WTC11 (cell line): ENCODE data around the gene BCL2L11. TPM values are rescaled to one million over a fixed set of nuclear protein-coding genes. Genes with fewer than 3 reads are reported as not detected.

Source experiments
- ATAC-seq: fragments of 200-7000 bp; cut with Tn5 transposase; 2 replicates; pipeline ENCODE4 v1.10.0; 2021; ENCODE audit warnings: mild to moderate bottlenecking, moderate library complexity
- CTCF ChIA-PET: fragments of 300-600 bp; sonication (Branson Sonifier 250); formaldehyde crosslinking; loops from one replicate; lab custom pipeline; 2021; ENCODE audit warnings: antibody characterized with exemption; lab: Charles Lee
- POLR2A ChIA-PET: fragments of 350-600 bp; sonication (Branson Sonifier 250); formaldehyde crosslinking; loops from one replicate; lab custom pipeline; 2021; ENCODE audit warnings: antibody characterized with exemption; lab: Charles Lee
- DNase-seq: peaks from one replicate; pipeline ENCODE4 v3.0.0; 2021; ENCODE audit warnings: low spot score
- H3K27ac Mint-ChIP-seq: 2 replicates; pipeline ENCODE4 v1.8.0; 2021; ENCODE audit warnings: mixed read lengths
- H3K27me3 Mint-ChIP-seq: 2 replicates; pipeline ENCODE4 v1.8.0; 2021; ENCODE audit warnings: low read depth, mild to moderate bottlenecking, moderate library complexity, mixed read lengths
- H3K36me3 Mint-ChIP-seq: 2 replicates; pipeline ENCODE4 v1.8.0; 2021; ENCODE audit warnings: mixed read lengths
- H3K4me1 Mint-ChIP-seq: 2 replicates; pipeline ENCODE4 v1.8.0; 2022; ENCODE audit warnings: mixed read lengths
- H3K4me3 Mint-ChIP-seq: 2 replicates; pipeline ENCODE4 v1.8.0; 2021; ENCODE audit warnings: mild to moderate bottlenecking, moderate library complexity, mixed read lengths
- H3K9me3 Mint-ChIP-seq: 2 replicates; pipeline ENCODE4 v1.8.0; 2021; ENCODE audit warnings: mixed read lengths
- CBFB ChIP-seq: sonication (generic); formaldehyde crosslinking; IDR thresholded peaks from 2 replicates; pipeline ENCODE4 v1.8.1; 2022; ENCODE audit warnings: mild to moderate bottlenecking, low read depth, missing genetic modification reagents
- GABPB1 ChIP-seq: sonication (generic); formaldehyde crosslinking; IDR thresholded peaks from 2 replicates; pipeline ENCODE4 v1.8.1; 2023; ENCODE audit warnings: mild to moderate bottlenecking, missing genetic modification reagents
- IRF2 ChIP-seq: sonication (generic); formaldehyde crosslinking; IDR thresholded peaks from 2 replicates; pipeline ENCODE4 v1.8.0; 2022; ENCODE audit warnings: low read depth, missing genetic modification reagents, borderline replicate concordance
- JUN ChIP-seq: sonication (generic); formaldehyde crosslinking; IDR thresholded peaks from 2 replicates; pipeline ENCODE4 v1.8.0; 2023; ENCODE audit warnings: mild to moderate bottlenecking, missing genetic modification reagents
- KAT7 ChIP-seq: sonication (generic); formaldehyde crosslinking; IDR thresholded peaks from 2 replicates; pipeline ENCODE4 v1.8.1; 2023; ENCODE audit warnings: missing genetic modification reagents, mild to moderate bottlenecking, borderline replicate concordance
- MYBL2 ChIP-seq: sonication (generic); formaldehyde crosslinking; IDR thresholded peaks from 2 replicates; pipeline ENCODE4 v1.8.1; 2023; ENCODE audit warnings: mild to moderate bottlenecking, moderate library complexity, missing genetic modification reagents
- NFE2L1 ChIP-seq: sonication (generic); formaldehyde crosslinking; IDR thresholded peaks from 2 replicates; pipeline ENCODE4 v1.8.1; 2023; ENCODE audit warnings: missing genetic modification reagents
- NR3C1 ChIP-seq: sonication (generic); formaldehyde crosslinking; conservative IDR thresholded peaks from 2 replicates; pipeline ENCODE4 v1.8.1; 2023; ENCODE audit warnings: low read depth, mild to moderate bottlenecking, missing genetic modification reagents
- OVOL2 ChIP-seq: fragments of 250-450 bp; sonication (Bioruptor Pico); IDR thresholded peaks from 2 replicates; pipeline ENCODE4 v1.9.0; 2021; ENCODE audit warnings: mild to moderate bottlenecking, borderline replicate concordance
- SOX15 ChIP-seq: fragments of 250-450 bp; sonication (Bioruptor Pico); IDR thresholded peaks from 2 replicates; pipeline ENCODE4 v1.9.0; 2021; ENCODE audit warnings: mild to moderate bottlenecking
- TEAD4 ChIP-seq: sonication (generic); formaldehyde crosslinking; IDR thresholded peaks from 2 replicates; pipeline ENCODE4 v1.8.0; 2022; ENCODE audit warnings: mild to moderate bottlenecking, missing genetic modification reagents
- TP53 ChIP-seq: sonication (generic); formaldehyde crosslinking; IDR thresholded peaks from 2 replicates; pipeline ENCODE4 v1.8.1; 2023; ENCODE audit warnings: mild to moderate bottlenecking, missing genetic modification reagents
- ZNF232 ChIP-seq: sonication (generic); formaldehyde crosslinking; IDR thresholded peaks from 2 replicates; pipeline ENCODE4 v1.8.0; 2022; ENCODE audit warnings: mild to moderate bottlenecking, missing genetic modification reagents
- ZNF416 ChIP-seq: fragments of 250-450 bp; sonication (Bioruptor Pico); IDR thresholded peaks from 2 replicates; pipeline ENCODE4 v1.9.0; 2021; ENCODE audit warnings: mild to moderate bottlenecking, inconsistent platforms
- total RNA-seq: library from RNA; stranded (reverse); gene quantifications from 3 replicates; pipeline ENCODE4 v1.2.3, GENCODE V29; 2021
- TF ChIP-seq, protein P1 (sequence below): sonication (generic); formaldehyde crosslinking; IDR thresholded peaks from 2 replicates; pipeline ENCODE4 v1.8.0; 2023; ENCODE audit warnings: missing genetic modification reagents, mild to moderate bottlenecking, borderline replicate concordance
- TF ChIP-seq, protein P2 (sequence below): fragments of 250-450 bp; sonication (Bioruptor Pico); IDR thresholded peaks from 2 replicates; pipeline ENCODE4 v1.9.0; 2021; ENCODE audit warnings: mild to moderate bottlenecking
- TF ChIP-seq, protein P3 (sequence below): fragments of 250-450 bp; sonication (Bioruptor Pico); IDR thresholded peaks from 2 replicates; pipeline ENCODE4 v2.1.2; 2022; ENCODE audit warnings: mild to moderate bottlenecking, moderate library complexity
- TF ChIP-seq, protein P4 (sequence below): sonication (generic); formaldehyde crosslinking; IDR thresholded peaks from 2 replicates; pipeline ENCODE4 v1.8.1; 2023; ENCODE audit warnings: mild to moderate bottlenecking, missing genetic modification reagents, moderate library complexity
- TF ChIP-seq, protein P5 (sequence below): fragments of 250-450 bp; sonication (Bioruptor Pico); IDR thresholded peaks from 2 replicates; pipeline ENCODE4 v1.9.0; 2021; ENCODE audit warnings: mild to moderate bottlenecking

BCL2L11 gene
- total RNA-seq, 1 experiment from 2014 or later, result 19.3 TPM

DNA sequence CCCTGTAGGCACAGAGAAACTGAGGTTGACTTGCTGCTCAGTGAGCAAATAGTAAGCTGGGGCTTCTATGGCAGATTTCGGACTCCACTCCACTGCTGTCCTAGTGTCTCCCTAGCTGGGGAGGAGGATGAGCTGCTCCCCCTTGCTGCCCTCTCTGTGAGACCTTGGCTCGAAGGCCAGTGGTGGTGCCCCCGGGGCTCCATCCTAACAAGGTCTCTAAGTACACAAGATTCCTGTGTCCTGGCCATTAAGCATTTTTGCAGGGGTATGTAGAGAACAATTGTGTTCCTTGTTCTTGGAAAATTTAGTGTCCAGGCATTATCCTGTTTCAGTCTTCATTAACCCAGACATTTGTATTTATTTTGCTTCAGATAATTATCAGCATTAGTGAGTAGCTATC lies 21.3 kb upstream of the BCL2L11 start:
- Mint-ChIP-seq H3K4me1 (peaks cover 7% of the 10 kb centered on the region; the same call in 1 of the 2 replicates), H3K27me3 (no peaks in the 10 kb centered on the region), H3K27ac (no peak overlapping the region), H3K4me3 (no peak overlapping the region), H3K36me3 (no peaks in the 10 kb centered on the region), H3K9me3 (no peaks in the 10 kb centered on the region)
- DNase-seq (no peak), ATAC-seq (no peak)
- POLR2A ChIA-PET, result no interaction called here
- CTCF ChIA-PET, result interaction anchor here (1.6 to 2.3 kb wide), 2 partner anchors 18 to 30 kb away, joined by 4 to 8 read pairs; no protein-coding TSS in a partner anchor
- TF ChIP-seq JUN (no peak), TP53 (CRISPR knock-in tag) (no peak), CBFB (CRISPR knock-in tag) (no peak), KAT7 (no peak), OVOL2 (no peak), SOX15 (CRISPR knock-in tag) (no peak), GABPB1 (CRISPR knock-in tag) (no peak), MYBL2 (CRISPR knock-in tag) (no peak), NFE2L1 (CRISPR knock-in tag) (no peak), NR3C1 (CRISPR knock-in tag) (no peak), IRF2 (CRISPR knock-in tag) (no peak), ZNF416 (no peak), ZNF232 (CRISPR knock-in tag) (no peak), TEAD4 (CRISPR knock-in tag) (no peak)
- TF ChIP-seq, protein P1, sequence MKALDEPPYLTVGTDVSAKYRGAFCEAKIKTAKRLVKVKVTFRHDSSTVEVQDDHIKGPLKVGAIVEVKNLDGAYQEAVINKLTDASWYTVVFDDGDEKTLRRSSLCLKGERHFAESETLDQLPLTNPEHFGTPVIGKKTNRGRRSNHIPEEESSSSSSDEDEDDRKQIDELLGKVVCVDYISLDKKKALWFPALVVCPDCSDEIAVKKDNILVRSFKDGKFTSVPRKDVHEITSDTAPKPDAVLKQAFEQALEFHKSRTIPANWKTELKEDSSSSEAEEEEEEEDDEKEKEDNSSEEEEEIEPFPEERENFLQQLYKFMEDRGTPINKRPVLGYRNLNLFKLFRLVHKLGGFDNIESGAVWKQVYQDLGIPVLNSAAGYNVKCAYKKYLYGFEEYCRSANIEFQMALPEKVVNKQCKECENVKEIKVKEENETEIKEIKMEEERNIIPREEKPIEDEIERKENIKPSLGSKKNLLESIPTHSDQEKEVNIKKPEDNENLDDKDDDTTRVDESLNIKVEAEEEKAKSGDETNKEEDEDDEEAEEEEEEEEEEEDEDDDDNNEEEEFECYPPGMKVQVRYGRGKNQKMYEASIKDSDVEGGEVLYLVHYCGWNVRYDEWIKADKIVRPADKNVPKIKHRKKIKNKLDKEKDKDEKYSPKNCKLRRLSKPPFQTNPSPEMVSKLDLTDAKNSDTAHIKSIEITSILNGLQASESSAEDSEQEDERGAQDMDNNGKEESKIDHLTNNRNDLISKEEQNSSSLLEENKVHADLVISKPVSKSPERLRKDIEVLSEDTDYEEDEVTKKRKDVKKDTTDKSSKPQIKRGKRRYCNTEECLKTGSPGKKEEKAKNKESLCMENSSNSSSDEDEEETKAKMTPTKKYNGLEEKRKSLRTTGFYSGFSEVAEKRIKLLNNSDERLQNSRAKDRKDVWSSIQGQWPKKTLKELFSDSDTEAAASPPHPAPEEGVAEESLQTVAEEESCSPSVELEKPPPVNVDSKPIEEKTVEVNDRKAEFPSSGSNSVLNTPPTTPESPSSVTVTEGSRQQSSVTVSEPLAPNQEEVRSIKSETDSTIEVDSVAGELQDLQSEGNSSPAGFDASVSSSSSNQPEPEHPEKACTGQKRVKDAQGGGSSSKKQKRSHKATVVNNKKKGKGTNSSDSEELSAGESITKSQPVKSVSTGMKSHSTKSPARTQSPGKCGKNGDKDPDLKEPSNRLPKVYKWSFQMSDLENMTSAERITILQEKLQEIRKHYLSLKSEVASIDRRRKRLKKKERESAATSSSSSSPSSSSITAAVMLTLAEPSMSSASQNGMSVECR (CRISPR knock-in tag), result no peak
- TF ChIP-seq, protein P2, sequence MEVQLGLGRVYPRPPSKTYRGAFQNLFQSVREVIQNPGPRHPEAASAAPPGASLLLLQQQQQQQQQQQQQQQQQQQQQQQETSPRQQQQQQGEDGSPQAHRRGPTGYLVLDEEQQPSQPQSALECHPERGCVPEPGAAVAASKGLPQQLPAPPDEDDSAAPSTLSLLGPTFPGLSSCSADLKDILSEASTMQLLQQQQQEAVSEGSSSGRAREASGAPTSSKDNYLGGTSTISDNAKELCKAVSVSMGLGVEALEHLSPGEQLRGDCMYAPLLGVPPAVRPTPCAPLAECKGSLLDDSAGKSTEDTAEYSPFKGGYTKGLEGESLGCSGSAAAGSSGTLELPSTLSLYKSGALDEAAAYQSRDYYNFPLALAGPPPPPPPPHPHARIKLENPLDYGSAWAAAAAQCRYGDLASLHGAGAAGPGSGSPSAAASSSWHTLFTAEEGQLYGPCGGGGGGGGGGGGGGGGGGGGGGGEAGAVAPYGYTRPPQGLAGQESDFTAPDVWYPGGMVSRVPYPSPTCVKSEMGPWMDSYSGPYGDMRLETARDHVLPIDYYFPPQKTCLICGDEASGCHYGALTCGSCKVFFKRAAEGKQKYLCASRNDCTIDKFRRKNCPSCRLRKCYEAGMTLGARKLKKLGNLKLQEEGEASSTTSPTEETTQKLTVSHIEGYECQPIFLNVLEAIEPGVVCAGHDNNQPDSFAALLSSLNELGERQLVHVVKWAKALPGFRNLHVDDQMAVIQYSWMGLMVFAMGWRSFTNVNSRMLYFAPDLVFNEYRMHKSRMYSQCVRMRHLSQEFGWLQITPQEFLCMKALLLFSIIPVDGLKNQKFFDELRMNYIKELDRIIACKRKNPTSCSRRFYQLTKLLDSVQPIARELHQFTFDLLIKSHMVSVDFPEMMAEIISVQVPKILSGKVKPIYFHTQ (CRISPR knock-in tag), result no peak
- TF ChIP-seq, protein P3, sequence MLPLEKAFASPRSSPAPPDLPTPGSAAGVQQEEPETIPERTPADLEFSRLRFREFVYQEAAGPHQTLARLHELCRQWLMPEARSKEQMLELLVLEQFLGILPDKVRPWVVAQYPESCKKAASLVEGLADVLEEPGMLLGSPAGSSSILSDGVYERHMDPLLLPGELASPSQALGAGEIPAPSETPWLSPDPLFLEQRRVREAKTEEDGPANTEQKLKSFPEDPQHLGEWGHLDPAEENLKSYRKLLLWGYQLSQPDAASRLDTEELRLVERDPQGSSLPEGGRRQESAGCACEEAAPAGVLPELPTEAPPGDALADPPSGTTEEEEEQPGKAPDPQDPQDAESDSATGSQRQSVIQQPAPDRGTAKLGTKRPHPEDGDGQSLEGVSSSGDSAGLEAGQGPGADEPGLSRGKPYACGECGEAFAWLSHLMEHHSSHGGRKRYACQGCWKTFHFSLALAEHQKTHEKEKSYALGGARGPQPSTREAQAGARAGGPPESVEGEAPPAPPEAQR (CRISPR knock-in tag), result no peak
- TF ChIP-seq, protein P4, sequence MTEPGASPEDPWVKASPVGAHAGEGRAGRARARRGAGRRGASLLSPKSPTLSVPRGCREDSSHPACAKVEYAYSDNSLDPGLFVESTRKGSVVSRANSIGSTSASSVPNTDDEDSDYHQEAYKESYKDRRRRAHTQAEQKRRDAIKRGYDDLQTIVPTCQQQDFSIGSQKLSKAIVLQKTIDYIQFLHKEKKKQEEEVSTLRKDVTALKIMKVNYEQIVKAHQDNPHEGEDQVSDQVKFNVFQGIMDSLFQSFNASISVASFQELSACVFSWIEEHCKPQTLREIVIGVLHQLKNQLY (CRISPR knock-in tag), result no peak
- TF ChIP-seq, protein P5, sequence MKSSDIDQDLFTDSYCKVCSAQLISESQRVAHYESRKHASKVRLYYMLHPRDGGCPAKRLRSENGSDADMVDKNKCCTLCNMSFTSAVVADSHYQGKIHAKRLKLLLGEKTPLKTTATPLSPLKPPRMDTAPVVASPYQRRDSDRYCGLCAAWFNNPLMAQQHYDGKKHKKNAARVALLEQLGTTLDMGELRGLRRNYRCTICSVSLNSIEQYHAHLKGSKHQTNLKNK, result no peak
